Naive B cell (primary cell): ENCODE data around the gene PHLDA3. TPM values are rescaled to one million over a fixed set of nuclear protein-coding genes. Genes with fewer than 3 reads are reported as not detected.

Experiments
- ATAC-seq, 2 donors: fragments of 150-1000 bp; cut with Tn5 transposase; 2 replicates each; pipeline ENCODE4 v1.10.0; 2021; ENCODE audit warnings: low read depth in 2 of 2, mild to moderate bottlenecking in 2 of 2, moderate library complexity in 2 of 2
- DNase-seq: peaks from one replicate; pipeline ENCODE4 v3.0.0; 2022
- H3K27ac Mint-ChIP-seq, 6 donors: one replicate each; pipeline ENCODE4 v1.8.0; 2020 to 2022; ENCODE audit warnings: mild to moderate bottlenecking in 6 of 6, mixed read lengths in 6 of 6, moderate library complexity in 5 of 6, inconsistent platforms in 2 of 6
- H3K27me3 Mint-ChIP-seq, 3 donors: one replicate each; pipeline ENCODE4 v1.8.0; 2021 to 2022; ENCODE audit warnings: mixed read lengths in 3 of 3, mild to moderate bottlenecking in 1 of 3
- H3K36me3 Mint-ChIP-seq, 2 donors: one replicate each; pipeline ENCODE4 v1.8.0; 2020 to 2022; ENCODE audit warnings: mixed read lengths in 2 of 2, inconsistent platforms in 1 of 2, mild to moderate bottlenecking in 1 of 2
- H3K4me1 Mint-ChIP-seq, 3 donors: one replicate each; pipeline ENCODE4 v1.8.0; 2020 to 2022; ENCODE audit warnings: mixed read lengths in 3 of 3, inconsistent platforms in 1 of 3, mild to moderate bottlenecking in 1 of 3, moderate library complexity in 1 of 3
- H3K4me3 Mint-ChIP-seq, 8 donors: one replicate each; pipeline ENCODE4 v1.8.0; 2020 to 2022; ENCODE audit warnings: mild to moderate bottlenecking in 8 of 8, mixed read lengths in 8 of 8, moderate library complexity in 8 of 8, inconsistent platforms in 2 of 8
- H3K9me3 Mint-ChIP-seq, 7 donors: one replicate each; pipeline ENCODE4 v1.8.0; 2020 to 2022; ENCODE audit warnings: mixed read lengths in 7 of 7, mild to moderate bottlenecking in 5 of 7, inconsistent platforms in 2 of 7, moderate library complexity in 1 of 7
- polyA plus RNA-seq, 6 donors: library from polyadenylated mRNA; unstranded; fragments of 300-500 nt; fragmentation: Illumina TruSeq; gene quantifications; one replicate each; pipeline ENCODE4 v1.2.3, GENCODE V29; 2021; ENCODE audit warnings: low read depth in 6 of 6

The PHLDA3 gene
- 1 to 10 TPM in 1 of 6 donors, not detected in 5; 1.1 TPM for polyA plus RNA-seq

DNA sequence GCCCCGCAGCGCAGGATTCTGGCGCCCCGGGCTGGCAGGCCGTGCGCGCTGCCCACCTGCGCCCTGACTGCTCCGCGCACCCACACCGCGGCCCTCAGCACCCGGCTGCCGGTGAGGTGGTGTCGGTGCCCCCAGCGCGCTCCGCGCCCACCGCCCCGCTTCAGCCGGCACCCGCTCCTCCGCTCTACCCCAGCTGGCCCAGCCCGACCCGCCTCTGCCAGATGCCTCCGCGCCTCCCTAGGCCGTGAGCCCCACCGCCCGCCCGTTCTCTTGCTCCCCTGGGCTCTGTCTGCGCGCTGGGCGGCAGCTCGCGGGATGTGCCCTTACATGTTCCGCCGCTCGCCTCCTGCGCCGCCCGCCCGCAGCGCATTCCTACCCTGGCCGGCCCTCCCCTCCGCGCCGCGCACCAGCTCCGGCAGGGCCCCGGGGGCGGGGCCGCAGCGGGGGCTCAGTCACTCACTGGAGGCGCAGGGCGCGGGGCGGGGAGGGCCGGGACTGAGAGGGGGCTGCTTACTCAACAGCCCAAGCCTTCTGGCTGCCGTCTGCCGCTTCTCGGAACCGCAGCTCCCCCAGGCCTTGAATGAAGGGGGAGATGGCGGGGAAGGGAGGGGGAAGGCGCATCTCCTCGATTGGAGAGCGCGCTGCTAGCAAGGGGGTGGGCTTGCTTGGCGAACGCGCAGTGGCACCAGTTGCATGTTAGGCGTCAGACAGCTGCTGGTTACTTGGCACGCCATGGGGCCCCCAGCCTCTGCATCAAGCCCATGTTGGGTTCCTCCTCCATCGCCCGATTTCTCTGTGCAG is at the start of gene PHLDA3:
TSS of gene PHLDA3 (minus strand) at position 345 of the 801 bp plus-strand sequence. CDS start 402 bp downstream, outside the sequence.
- H3K27me3 Mint-ChIP-seq, result peaks cover 37 to 72% (median 53%) of the 10 kb centered on the region in 3 donors
- H3K4me1 Mint-ChIP-seq, result peaks cover 5 to 8% (median 6%) of the 10 kb centered on the region in 3 donors
- no peak for DNase-seq
- H3K9me3 Mint-ChIP-seq, result no peaks in the 10 kb centered on the region
- no peak within 1 kb of the TSS for H3K27ac Mint-ChIP-seq
- ATAC-seq, result peak; percentile 60 to 61
- peak within 1 kb of the TSS; percentile 27 to 77 (median 64) for H3K4me3 Mint-ChIP-seq
- H3K36me3 Mint-ChIP-seq, result no peaks in the 10 kb centered on the region

DNA sequence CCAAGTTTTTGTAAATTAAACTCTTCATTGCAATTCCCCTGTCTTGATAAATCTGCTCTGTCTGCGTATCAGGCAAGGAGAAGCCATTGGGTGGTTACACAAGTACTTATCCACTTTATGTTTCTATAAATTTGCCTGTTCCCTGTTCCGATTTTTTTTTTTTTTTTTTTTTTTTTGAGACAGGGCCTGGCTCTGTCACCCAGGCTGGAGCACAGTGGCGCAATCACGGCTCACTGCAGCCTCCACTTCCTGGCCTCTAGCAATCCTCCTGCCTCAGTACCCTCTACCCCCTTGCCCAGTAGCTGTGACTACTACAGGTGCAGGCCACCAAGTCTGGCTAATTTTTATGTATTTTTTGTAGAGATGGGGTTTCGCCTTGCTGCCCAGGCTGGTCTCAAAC is 49.1 kb upstream of the PHLDA3 start:
- Mint-ChIP-seq H3K36me3 (peaks cover 7 to 12% of the 10 kb centered on the region in 2 donors), H3K27me3 (no peaks in the 10 kb centered on the region)

GRCh38 chr1:201517631-201518030 is 48.6 kb upstream of the PHLDA3 start:
- peaks cover 7 to 12% of the 10 kb centered on the region in 2 donors for H3K36me3 Mint-ChIP-seq
- no peak overlapping the region for H3K4me3 Mint-ChIP-seq
- no peak for DNase-seq
- ATAC-seq, result no peak
- no peaks in the 10 kb centered on the region for H3K27me3 Mint-ChIP-seq
- H3K4me1 Mint-ChIP-seq, result no peaks in the 10 kb centered on the region
- H3K9me3 Mint-ChIP-seq, result peaks cover 0 to 5% (median 0%) of the 10 kb centered on the region in 7 donors
- H3K27ac Mint-ChIP-seq, result no peak overlapping the region

More for the DNA sequence above, 49.1 kb upstream of the PHLDA3 start:
- Mint-ChIP-seq H3K27ac (peak overlapping the region in 1 of 6 donors; percentile 72), H3K4me1 (no peaks in the 10 kb centered on the region), H3K9me3 (peaks cover 0 to 7% (median 1%) of the 10 kb centered on the region in 7 donors), H3K4me3 (no peak overlapping the region)
- no peak for ATAC-seq
- DNase-seq, result no peak

DNA sequence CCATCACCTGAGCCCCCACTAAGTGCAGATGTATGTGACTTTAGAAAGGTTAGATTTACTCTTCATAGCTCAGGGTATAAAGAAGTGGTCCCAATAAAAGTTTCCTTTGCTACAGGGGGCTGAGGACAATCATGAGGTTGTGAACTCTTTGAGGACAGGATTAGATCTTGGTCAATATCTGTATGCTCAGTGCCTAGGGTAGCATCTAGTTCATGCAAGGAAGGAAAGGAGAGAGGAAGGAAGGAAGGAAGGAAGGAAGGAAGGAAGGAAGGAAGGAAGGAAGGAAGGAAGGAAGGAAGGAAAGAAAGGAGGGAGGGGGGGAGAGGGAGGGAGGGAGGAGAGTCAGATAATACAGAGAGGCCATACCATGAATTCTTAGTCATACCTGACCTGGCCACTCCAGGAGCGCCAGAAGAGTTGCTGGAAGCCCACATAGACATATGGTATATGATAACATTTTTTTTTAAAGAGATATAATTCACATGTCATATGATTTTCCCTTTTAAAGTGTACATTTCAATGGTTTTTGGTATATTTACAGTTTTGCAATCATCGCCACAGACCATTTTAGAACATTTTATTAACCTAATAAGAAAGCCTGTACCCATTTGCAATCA is 47.6 kb upstream of the PHLDA3 start:
- H3K27ac Mint-ChIP-seq, result peak overlapping the region in 1 of 6 donors; percentile 56
- no peak for ATAC-seq
- no peak for DNase-seq
- no peaks in the 10 kb centered on the region for H3K27me3 Mint-ChIP-seq
- peaks cover 0 to 3% of the 10 kb centered on the region in 2 donors for H3K36me3 Mint-ChIP-seq
- no peaks in the 10 kb centered on the region for H3K9me3 Mint-ChIP-seq
- H3K4me3 Mint-ChIP-seq, result no peak overlapping the region
- no peaks in the 10 kb centered on the region for H3K4me1 Mint-ChIP-seq

GRCh38 chr1:201515895-201516294 is 46.9 kb upstream of the PHLDA3 start:
- Mint-ChIP-seq H3K9me3 (no peaks in the 10 kb centered on the region), H3K4me3 (no peak overlapping the region), H3K36me3 (no peaks in the 10 kb centered on the region), H3K4me1 (no peaks in the 10 kb centered on the region), H3K27ac (no peak overlapping the region), H3K27me3 (no peaks in the 10 kb centered on the region)
- no peak for DNase-seq
- ATAC-seq, result no peak

DNA sequence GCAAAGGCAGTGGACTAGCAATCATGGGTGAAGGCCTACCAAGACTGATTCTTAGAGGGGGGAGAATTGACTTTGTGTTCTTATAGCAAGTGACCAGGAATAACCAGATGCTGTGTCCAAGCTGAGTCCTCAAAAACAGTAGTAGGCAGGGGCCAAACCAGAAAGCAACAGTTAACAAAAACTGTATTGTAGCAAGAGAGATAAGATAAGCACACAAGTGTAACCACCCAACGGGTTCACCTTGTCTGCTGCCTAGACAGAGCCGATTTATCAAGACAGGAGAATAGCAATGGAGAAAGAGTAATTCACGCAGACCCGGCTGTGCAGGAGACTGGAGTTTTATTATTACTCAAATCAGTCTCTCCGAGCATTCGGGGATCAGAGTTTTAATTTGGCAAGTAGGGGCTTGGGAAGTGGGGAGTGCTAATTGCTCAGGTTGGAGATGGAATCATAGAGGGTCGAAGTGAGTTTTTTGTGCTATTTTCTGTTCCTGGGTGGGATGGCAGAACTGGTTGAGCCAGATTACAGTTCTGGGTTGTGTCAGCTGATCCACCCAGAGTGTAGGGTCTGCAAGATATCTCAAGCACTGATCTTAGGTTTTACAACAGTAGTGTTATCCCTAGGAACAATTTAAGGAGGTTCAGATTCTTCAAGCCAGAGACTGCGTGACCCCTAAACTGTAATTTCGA is 46.2 kb upstream of the PHLDA3 start:
- Mint-ChIP-seq H3K27me3 (no peaks in the 10 kb centered on the region), H3K27ac (peak overlapping the region in 2 of 6 donors; percentile 6 to 85), H3K4me1 (no peaks in the 10 kb centered on the region), H3K9me3 (no peaks in the 10 kb centered on the region), H3K4me3 (no peak overlapping the region), H3K36me3 (no peaks in the 10 kb centered on the region)
- DNase-seq (no peak), ATAC-seq (no peak)

- Mint-ChIP-seq H3K36me3 (no peaks in the 10 kb centered on the region), H3K9me3 (no peaks in the 10 kb centered on the region), H3K27me3 (no peaks in the 10 kb centered on the region), H3K4me3 (no peak overlapping the region), H3K4me1 (peaks cover 0 to 4% (median 0%) of the 10 kb centered on the region in 3 donors), H3K27ac (no peak overlapping the region)
- DNase-seq, result no peak
- no peak for ATAC-seq
Measured at GRCh38 chr1:201514466-201514865, 45.5 kb upstream of the PHLDA3 start.

GRCh38 chr1:201513498-201514243 is 44.7 kb upstream of the PHLDA3 start:
- Mint-ChIP-seq H3K4me1 (peaks cover 0 to 4% (median 0%) of the 10 kb centered on the region in 3 donors), H3K36me3 (no peaks in the 10 kb centered on the region), H3K4me3 (peak overlapping the region in 1 of 8 donors; percentile 59), H3K27ac (peak overlapping the region in 1 of 6 donors; percentile 39), H3K27me3 (no peaks in the 10 kb centered on the region), H3K9me3 (no peaks in the 10 kb centered on the region)
- ATAC-seq (no peak), DNase-seq (no peak)

- no peak overlapping the region for H3K4me3 Mint-ChIP-seq
- ATAC-seq, result no peak
Measured at GRCh38 chr1:201511941-201512539, 43.1 kb upstream of the PHLDA3 start.

DNA sequence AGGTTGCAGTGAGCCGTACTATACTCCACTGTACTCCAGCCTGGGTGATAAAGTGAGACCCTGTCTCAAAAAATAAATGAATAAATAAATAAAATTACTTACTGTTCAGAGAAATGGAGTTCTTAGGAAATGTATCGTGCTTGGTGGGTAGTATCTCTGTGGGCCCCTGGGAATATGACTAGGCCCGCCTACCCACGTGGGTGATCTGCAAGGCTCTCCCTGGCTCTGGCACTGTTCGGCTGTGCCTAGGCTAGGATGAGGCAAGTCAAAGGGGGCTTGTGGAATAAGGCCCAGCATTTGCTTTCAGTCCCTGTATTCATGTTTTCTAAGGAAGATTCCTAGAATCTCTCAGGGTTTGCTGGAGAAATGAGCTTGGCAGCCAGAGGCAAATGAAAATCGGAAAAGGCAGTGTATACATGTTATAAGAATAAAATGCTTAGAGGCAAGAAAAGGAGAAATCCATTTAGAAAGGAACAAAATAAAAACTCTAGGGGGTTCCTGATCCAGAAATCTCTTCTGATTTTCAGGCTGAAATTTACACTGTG is 42.5 kb upstream of the PHLDA3 start:
- no peak overlapping the region for H3K27ac Mint-ChIP-seq
- H3K27me3 Mint-ChIP-seq, result no peaks in the 10 kb centered on the region
- no peaks in the 10 kb centered on the region for H3K36me3 Mint-ChIP-seq
- H3K4me3 Mint-ChIP-seq, result no peak overlapping the region
- H3K4me1 Mint-ChIP-seq, result peaks cover 1 to 13% (median 5%) of the 10 kb centered on the region in 3 donors
- H3K9me3 Mint-ChIP-seq, result no peaks in the 10 kb centered on the region
- no peak for ATAC-seq
- DNase-seq, result no peak

More at GRCh38 chr1:201511941-201512539, 43.1 kb upstream of the PHLDA3 start:
- no peaks in the 10 kb centered on the region for H3K36me3 Mint-ChIP-seq
- no peak overlapping the region for H3K27ac Mint-ChIP-seq
- no peaks in the 10 kb centered on the region for H3K27me3 Mint-ChIP-seq
- H3K9me3 Mint-ChIP-seq, result no peaks in the 10 kb centered on the region
- H3K4me1 Mint-ChIP-seq, result peaks cover 0 to 11% (median 4%) of the 10 kb centered on the region in 3 donors
- no peak for DNase-seq

GRCh38 chr1:201510734-201511133 is 41.7 kb upstream of the PHLDA3 start:
- ATAC-seq, result no peak
- Mint-ChIP-seq H3K27me3 (no peaks in the 10 kb centered on the region), H3K4me1 (peaks cover 7 to 20% (median 8%) of the 10 kb centered on the region in 3 donors), H3K4me3 (no peak overlapping the region), H3K9me3 (no peaks in the 10 kb centered on the region), H3K36me3 (no peaks in the 10 kb centered on the region), H3K27ac (no peak overlapping the region)
- DNase-seq, result no peak

GRCh38 chr1:201509601-201510374 is 40.8 kb upstream of the PHLDA3 start:
- peak overlapping the region in 1 of 8 donors; percentile 52 for H3K4me3 Mint-ChIP-seq
- no peaks in the 10 kb centered on the region for H3K27me3 Mint-ChIP-seq
- H3K4me1 Mint-ChIP-seq, result peaks cover 13 to 28% (median 17%) of the 10 kb centered on the region in 3 donors
- peak overlapping the region in 2 of 6 donors; percentile 3 to 60 for H3K27ac Mint-ChIP-seq
- H3K36me3 Mint-ChIP-seq, result no peaks in the 10 kb centered on the region
- H3K9me3 Mint-ChIP-seq, result no peaks in the 10 kb centered on the region
- ATAC-seq (no peak), DNase-seq (no peak)
